CD1c-positive myeloid dendritic cell (primary cell): ENCODE results near the gene HRC.
A peak's percentile ranks its signal among the peaks of the same experiment; 100 is the strongest.
"Not testable (repeated sequence)": the region's sequence is repeated elsewhere in the genome, so short reads cannot be mapped to it uniquely, and the experiment has no call there.

Experiments used
- DNase-seq: peaks from one replicate; pipeline ENCODE4 v3.0.0-alpha.2; 2016; ENCODE audit errors: extremely low spot score

The HRC gene

DNA sequence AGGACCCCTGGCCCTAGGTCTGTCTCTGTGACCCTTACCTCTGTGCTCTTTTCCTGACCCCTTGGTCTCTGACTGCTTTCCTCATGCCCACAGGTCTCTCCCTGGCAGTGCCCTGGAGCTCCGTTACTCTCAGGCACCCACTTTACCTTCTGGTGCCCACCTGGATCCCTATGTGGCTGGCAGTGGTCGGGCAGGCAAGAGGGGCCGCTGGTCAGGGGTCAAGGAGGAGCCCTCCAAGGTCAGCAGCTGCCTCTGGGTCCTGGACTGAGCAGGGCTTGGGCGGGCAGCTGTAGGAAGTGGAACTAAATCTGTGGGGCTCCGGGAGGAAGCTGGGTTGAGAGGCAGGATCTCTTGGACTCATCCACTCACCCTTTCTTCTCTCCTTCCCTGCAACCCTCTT is 19.5 kb downstream of the HRC start:
- DNase-seq: no peak

DNA sequence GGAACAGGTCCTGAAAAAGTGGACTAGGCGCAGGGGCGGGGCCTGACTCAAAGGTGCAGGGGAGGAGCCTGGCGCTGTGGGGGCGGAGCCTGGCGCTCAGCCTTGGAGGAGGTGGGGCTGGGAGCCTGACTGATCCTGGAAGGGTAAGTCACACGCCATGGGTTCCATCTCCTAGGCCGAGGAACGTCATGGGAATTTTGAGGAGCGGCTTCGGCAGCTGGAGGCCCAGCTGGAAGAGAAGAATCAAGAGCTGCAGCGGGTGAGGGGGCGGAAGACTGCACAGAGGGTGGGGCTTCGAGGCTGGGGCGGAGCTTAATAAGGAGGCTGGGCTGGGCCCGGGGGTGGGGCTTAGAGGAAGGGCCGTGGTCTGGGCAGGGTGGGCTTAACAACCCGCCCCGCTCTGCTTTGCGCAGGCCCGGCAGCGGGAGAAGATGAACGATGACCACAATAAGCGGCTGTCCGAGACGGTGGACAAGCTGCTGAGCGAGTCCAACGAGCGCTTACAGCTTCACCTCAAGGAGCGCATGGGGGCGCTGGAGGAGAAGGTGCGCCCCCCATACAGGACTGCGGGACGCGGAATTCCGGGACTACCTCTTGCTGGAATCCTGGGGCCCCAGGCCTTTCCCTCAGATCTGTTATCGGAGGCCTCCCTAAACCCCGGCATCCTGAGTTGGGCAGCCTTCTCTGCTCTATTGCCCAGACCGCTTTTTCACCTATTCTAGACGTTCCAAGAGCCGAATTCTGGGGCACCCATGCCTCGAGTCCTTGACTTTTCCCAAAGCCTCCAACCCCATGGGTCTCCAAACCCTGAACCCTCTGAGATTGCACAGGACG is 21.4 kb downstream of the HRC start:
- peak; percentile 53 for DNase-seq

DNA sequence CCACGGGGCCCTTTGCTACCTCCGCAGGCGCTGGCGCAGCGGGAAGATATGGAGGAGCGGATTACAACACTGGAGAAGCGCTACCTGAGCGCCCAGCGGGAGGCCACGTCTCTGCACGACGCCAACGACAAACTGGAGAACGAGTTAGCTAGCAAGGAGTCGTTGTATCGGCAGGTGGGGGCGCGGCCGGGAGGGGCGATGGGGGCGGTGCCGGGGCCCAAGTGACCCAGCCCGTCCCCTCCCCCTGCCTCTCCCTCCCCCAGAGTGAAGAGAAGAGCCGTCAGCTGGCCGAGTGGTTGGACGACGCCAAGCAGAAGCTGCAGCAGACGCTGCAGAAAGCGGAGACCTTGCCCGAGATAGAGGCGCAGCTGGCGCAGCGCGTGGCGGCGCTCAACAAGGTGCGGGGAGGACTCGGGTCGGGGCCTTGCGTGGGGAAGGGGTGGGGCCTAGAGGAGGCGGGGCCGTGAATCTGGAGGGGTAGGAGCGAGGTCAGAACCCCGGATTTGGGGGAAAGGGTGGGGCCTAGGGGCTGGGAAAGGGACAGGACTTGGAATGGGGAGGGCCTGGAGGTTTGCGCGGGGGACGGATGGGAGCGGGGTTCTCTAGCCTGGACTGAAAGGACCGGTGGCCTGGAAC is 22.1 kb downstream of the HRC start:
- DNase-seq: peak; percentile 30

DNA sequence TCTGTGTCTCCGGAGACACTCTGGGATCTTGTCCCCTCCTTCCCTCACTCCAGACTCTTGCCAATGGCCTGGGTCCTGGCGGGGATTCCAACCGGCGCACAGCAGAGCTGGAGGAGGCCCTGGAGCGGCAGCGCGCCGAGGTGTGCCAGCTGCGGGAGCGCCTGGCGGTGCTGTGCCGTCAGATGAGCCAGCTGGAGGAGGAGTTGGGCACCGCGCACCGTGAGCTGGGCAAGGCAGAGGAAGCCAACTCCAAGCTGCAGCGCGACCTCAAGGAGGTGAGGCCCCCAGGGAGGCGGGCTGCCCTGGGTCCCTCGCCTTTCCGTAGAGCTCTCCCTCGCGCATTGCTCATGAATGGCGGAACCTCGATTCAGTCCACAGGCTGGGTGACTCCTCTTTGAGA is 24.9 kb downstream of the HRC start:
- DNase-seq: no peak

DNA sequence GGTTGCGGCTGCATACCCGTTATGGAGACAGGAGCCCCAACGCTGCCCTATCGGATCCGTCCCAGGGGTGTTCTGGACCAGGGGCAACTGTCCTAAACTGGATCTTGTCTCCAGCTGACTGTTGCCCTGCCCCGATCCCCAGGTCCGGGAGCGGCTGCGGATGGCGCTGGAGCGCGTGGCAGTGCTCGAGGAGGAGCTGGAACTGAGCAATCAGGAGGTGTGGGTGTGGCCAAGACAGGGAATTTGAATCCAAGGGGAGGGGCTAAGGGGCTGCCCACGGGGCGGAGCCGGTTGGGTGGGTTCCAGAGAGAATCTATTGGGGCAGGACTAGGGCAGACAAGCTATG is 26.0 kb downstream of the HRC start:
- DNase-seq: no peak

DNA sequence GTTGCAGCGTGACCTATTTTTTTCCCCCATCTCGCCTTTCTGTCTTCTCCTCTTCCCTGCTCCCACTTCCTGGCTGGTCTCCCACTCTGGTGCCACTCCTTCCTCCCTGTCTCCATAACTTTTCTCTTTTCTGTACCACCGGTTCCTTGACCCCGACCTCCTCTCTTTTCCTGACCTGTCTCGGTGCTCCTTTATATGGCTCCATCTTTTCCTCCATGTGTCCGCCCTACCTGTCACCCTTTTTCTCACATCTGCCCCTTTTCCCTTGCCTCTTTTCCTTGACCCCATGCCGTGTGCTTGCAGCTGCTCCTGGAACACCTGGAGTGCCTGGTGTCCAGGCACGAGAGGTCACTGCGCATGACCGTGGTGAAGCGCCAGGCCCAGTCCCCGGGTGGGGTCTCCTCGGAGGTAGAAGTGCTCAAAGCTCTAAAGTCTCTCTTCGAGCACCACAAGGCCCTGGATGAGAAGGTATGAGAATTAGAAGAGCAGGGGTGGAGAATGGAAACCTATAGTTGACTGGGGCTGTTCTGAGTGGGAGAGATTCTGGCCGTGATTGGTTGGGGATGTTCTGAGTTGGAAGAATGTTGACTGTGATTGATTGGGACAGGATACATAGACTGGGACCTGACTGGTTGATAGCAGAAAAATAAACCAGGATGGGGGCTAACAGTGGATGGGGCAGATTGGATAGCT is 26.5 kb downstream of the HRC start:
- no peak for DNase-seq

DNA sequence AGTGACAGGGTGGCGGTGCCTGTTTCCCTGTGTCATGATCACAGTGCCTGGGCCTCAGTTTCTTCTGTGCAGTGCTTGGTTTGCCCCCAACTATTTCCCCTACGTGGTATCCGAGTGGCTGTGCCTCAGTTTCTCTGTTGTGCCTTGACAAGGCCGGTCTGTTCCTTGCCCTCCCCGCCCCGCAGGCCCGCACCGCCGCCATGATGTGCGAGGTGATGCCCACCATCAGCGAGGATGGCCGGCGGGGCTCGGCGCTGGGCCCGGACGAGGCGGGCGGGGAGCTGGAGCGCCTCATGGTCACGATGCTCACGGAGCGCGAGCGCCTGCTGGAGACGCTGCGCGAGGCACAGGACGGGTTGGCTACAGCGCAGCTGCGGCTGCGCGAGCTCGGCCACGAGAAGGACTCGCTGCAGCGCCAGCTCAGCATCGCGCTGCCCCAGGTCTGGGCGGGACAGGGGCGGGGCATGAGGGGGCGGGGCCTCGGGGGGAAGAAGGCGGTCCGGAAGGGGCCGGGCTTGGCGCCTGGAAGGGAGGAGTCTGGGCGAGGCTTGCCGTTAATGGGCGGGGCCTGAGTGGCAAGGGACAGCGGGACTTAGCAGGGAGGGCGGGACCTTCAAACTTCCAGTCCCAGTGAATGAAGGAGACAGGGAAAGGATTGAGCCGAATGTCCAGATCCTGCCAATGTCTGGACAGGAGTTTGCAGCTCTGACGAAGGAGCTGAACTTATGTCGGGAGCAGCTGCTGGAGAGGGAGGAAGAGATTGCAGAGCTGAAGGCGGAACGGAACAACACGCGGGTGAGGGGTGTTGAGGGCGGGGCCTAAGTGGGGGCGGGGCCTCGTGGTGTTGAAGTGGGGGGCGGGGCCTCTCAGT is 27.3 kb downstream of the HRC start:
- peak; percentile 98 for DNase-seq

DNA sequence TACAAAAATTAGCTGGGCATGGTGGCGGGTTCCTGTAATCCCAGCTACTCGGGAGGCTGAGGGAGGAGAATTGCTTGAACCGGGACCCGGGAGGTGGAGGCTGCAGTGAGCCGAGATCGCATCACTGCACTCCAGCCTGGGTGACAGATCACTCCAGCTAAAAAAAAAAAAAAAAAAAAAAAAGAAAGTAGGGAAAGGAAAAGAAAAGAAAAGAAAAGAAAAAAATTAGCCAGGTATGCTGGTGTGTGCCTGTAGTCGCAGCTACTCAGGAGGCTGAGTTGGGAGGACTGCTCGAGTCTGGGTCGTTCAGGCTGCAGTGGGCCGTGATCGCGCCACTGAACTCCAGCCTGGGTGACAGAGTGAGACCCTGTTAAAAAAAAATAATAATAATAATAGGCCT is 28.0 kb downstream of the HRC start:
- not testable (repeated sequence) for DNase-seq

DNA sequence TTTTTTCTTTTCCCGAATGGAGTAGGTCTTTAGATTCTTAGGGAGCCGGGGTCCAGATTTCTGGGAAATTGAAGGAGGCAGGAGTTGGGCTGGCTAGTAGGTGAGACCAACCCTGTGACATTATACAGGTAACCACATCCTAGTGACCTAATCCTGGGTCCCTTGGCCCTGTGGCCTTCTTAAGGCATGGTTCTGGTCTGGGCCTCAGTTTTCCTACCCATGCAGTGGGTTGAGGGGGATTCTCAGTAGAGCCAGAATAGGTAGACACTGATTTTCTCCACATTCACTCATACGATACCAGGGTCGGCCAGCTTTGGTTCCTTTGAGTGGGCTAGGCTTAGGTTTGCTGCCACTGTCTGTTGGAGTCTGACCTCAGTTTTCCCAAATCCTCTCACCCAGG is 28.6 kb downstream of the HRC start:
- no peak for DNase-seq

DNA sequence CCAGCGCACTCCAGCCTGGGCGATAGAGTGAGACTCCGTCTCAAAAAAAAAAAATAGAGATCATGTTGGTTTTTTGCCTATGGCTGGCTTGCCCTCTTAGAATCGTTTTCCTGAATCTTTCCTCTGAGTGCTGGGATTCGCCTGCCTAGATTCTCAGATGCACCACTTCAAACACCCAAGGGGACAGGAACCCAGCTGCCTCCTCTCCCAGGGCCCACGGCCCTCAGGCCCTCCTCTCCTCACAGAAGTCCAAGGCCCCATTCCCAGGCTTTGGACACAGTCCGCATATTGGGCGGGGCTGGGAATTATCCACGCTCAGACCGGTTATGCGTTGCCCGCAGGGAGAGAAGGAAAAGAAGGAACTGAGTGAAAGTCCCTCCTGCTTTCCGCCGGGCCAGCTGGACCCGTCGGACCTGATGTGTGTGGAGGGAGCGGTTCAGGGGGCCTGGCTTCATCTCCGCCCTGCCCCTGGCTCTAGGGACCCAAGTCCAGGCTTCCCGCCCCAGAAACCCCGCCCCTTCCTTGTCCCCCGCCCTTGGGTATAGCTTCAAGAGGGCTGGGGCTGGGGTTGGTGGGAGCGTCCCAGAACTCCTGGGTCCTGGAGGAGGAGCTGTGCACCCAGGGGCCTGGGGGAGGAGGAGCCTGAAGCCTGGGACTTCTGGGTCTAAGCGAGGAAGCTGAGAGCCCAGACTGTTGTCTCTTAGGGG is 30.0 kb downstream of the HRC start:
- no peak for DNase-seq

DNA sequence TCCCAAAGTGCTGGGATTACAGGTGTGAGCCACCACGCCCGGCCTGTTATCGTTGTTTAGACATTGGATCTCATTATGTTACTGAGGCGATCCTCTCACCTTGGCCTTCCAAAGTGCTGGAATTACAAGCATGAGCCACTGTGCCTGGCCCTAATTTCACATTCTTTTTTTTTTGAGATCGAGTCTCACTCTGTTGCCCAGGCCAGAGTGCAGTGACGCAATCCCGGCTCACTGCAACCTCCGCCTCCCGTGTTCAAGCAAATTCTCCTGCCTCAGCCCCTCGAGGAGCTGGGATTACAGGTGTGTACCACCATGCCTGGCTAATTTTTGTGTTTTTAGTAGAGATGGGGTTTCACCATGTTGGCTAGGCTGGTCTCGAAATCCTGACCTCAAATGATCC is 31.9 kb downstream of the HRC start:
- DNase-seq: not testable (repeated sequence)

DNA sequence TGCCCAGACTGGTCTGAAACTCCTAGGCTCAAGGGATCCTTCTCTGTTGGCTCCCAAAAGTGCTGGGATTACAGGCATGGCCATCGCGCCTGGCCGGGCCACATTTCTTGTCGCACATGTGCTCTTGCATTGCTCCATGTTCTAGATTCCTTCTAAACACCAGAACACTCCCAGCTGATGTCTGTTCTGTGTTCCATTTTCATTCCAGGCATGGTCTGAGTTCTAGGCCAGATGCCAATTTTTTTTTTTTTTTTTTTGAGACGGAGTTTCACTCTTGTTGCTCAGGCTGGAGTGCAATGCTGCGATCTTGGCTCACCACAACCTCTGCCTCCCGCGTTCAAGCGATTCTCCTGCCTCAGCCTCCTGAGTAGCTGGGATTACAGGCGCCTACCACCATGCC is 33.4 kb downstream of the HRC start:
- DNase-seq: not testable (repeated sequence)

DNA sequence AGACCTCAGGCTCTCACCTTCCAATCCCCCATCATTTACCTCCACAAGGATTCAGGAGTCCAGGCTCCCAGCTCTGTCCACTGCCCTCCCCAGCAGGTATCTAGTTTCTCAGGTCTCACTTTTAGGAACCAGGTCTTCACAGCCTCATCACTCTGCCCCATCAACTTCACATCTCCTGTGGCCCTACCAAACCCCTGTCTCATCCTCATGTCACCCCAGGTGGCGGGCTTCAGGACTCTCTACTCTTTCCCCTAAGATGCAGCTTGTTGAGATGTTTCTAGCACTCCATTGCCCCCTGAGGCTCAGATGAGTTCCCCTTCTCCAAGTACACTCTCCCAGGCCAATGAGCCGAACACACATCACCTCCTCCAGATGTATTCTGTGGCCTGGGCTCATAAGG is 34.3 kb downstream of the HRC start:
- DNase-seq: no peak

DNA sequence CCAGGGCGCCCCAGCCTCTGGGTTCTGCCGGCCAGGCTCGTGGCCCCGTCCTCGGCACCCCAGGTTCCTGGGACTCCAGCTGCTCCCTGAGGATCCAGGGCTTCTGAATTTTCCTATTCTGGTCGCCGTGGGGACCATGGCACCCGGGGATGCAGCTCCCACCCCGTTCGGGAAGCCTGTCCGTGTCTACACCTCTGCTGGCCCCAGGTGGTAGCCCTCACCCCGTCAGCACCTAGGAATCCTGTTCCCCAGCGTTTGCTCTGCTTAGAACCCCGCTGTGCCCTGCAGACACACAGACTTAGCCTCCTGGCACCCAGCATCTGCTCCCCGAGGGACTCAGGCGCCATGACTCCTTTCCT is 34.9 kb downstream of the HRC start:
- no peak for DNase-seq

DNA sequence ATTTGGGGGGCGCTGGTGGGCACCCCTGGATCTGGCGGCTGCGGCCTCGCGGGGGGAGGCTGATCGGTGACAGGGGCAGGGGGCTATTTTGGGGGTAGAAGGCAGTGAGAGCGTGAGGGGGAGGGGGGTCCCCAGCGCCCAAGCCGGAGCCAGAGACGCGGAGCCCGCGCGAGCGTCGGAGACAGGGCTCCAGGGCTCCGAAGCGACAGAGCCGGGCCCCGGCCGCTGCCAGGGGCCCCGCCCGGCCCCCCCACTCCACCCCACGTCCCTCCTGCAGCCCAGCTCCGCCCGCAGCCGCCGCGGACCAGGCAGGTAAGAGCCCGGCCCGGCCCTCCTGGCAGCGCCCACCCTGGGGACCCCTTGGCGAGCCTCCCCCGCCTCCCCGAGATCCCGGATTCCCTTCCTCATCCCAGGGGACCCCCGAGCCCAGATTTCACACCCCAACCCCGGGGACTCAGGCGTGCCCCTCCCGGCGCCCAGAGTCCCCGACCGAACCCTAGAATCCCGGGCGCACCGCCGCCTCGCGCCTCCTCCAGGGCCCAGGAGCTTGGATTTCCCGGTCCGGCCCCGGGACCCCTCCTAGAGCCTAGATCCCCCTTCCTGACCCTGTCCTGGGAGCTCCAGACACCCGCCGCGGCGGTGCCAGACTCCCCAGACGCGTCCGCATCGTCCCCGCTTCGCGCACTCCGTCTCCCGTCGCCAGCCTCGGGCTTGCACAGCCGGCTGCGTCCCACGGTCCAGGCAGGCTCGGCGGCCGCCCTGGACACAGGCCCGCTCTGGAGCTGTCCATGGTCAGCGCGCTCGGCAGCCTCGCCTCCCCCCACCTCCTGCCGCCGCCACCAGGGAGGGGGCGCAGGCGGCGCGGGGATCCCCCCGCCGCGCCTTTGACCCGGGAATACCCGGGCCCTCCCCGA is 35.5 kb downstream of the HRC start, which contains the start of gene PPFIA3:
Gene PPFIA3, plus strand, starts transcription at position 134 of the 914 bp plus-strand sequence. CDS start 8,330 bp downstream, outside the sequence.
- peak; percentile 46 for DNase-seq

DNA sequence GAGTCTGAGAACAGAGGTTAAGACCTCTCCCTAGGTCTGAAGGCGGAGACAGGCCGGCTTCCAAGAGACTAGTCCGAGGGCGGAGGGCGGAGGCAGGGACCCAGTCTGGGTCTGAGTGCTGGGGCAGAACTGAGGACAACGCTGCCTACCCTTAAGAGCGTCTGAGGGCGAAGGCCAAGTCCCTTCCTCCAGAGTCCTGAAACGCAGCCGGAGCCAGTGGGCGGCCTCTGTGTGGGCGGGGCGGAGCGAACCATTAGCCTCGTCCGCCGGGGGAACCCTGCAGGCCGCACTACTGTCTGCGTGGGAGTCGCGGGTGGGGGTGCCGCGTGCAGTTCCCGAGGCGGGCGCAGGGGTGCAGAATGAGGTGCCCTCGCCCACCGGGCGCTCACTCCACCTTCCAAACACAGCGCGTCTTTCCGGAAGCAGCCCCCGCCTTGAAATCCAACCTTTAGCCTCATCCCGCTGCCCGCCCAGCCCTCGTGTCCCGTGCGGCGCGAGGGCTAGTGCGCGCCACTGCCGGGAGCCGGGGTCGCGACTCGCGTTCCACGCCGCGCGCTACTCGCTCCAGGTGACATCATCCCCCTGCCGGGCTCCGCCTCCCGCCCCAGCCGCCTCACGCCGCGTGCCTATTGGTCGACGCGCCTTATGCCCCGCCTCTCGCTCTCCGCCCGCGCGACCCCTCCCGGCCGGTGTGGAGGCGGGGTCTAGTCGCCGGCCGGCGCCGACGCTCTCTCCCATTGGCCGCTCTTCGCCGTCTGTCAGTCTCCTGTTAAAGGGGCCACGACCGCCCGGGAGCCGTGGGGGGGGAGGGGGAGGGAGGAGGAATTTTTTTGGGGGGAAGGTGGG is 36.4 kb downstream of the HRC start, which contains the start of gene C19orf73:
Gene C19orf73, minus strand, starts transcription at position 579 of the 846 bp plus-strand sequence. Its CDS starts 121 bp downstream, at position 458.
- DNase-seq: peak; percentile 97

DNA sequence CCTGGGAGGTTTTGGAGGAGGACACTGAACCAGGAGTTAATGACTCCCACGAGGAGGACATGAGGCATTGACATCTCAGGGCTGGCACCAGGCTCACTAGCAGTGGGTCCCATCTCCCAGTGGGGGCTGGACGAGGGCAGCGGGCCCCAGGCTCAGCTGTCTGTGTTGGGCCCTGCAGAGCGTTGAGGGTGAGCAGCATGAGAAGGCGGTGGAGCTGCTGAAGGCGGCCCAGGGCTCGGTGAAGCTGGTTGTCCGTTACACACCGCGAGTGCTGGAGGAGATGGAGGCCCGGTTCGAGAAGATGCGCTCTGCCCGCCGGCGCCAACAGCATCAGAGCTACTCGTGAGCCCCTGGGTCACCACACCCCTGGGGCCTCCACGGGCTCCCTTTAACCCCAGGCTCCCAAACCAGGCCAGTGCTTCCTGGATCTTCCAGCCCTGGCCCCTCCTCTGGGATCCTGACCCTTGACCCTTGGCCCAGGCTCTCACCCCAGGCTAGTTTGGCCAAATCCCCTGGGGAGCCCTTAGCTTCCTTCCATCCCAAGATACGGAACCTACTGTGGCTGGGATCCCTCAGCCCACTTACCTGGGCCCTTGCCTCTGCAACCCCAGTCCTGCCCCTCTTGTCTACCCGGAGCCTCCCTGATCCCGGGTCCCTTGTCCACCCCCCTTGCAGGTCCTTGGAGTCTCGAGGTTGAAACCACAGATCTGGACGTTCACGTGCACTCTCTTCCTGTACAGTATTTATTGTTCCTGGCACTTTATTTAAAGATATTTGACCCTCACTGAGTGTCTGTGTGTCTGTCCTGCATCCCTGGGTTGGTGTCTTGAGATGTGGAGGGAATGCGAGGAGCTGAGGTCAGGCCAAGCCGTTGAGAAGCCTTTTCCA is 37.3 kb downstream of the HRC start:
- no peak for DNase-seq

DNA sequence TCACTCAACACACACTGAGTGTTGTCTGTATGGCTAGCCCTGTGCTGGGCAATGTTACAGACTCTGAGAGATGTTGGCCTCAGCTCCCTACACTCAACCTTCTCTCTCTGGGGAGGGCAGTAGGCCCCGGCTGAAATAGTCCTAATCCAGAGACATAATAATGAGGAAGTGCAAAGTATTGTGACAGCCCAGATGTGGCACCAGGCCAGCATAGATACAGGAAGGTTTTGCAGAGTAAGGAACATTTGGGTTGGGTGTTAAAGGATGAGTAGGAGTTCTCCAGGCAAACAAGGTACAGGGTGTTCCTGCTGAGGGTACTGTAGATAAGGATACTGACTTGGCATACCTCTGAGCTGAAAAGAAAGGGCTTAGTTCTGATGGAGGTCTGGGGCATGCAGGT is 38.7 kb downstream of the HRC start:
- DNase-seq: peak; percentile 87
